Common myeloid progenitor, CD34-positive (primary cell): ENCODE measurements around the gene TRIOBP.

Source experiments
- CTCF ChIA-PET: fragments of 350-600 bp; sonication (Branson Sonifier 250); formaldehyde crosslinking; loops from one replicate; lab custom pipeline; 2021; ENCODE audit warnings: antibody characterized with exemption; lab: Charles Lee
- POLR2A ChIA-PET: fragments of 350-600 bp; sonication (Branson Sonifier 250); formaldehyde crosslinking; loops from one replicate; lab custom pipeline; 2021; ENCODE audit warnings: antibody characterized with exemption; lab: Charles Lee
- DNase-seq, 3 donors: peaks; one replicate each; pipeline versions ENCODE4 v3.0.0 to v3.0.0-alpha.2; 2013
- H3K27ac ChIP-seq, 2 experiments: 1 replicate in 1 of 2; 2 replicates in 1 of 2; pipeline ENCODE4 v1.7.0; 2013; ENCODE audit warnings: inconsistent platforms in 2 of 2, low read length in 2 of 2, mild to moderate bottlenecking in 2 of 2, low read depth in 1 of 2, moderate library complexity in 1 of 2; ENCODE audit not compliant: severe bottlenecking in 2 of 2, insufficient read depth in 1 of 2, poor library complexity in 1 of 2
- H3K27me3 ChIP-seq, 5 experiments: replicated peaks in 2 of 5; 1 replicate in 3 of 5; 2 replicates in 2 of 5; pipeline versions ENCODE4 v1.6.1 to v1.7.0; 2013; ENCODE audit warnings: low read length in 4 of 5, mild to moderate bottlenecking in 2 of 5, moderate library complexity in 2 of 5, inconsistent platforms in 1 of 5; ENCODE audit not compliant: insufficient read depth in 5 of 5, control insufficient read depth in 4 of 5
- H3K36me3 ChIP-seq, 4 experiments: 1 replicate in 2 of 4; 2 replicates in 2 of 4; pipeline versions ENCODE4 v1.6.1 to v1.7.0; 2013; ENCODE audit warnings: low read length in 3 of 4, control low read depth in 1 of 4, mild to moderate bottlenecking in 1 of 4; ENCODE audit not compliant: control insufficient read depth in 4 of 4, insufficient read depth in 4 of 4
- H3K4me1 ChIP-seq, 4 experiments: 1 replicate in 3 of 4; 2 replicates in 1 of 4; pipeline versions ENCODE4 v1.6.1 to v1.7.1; 2013; ENCODE audit warnings: low read length in 3 of 4, mild to moderate bottlenecking in 3 of 4, control low read depth in 1 of 4, inconsistent platforms in 1 of 4, moderate library complexity in 1 of 4; ENCODE audit not compliant: control insufficient read depth in 4 of 4, insufficient read depth in 4 of 4; ENCODE audit errors: control extremely low read depth in 1 of 4
- H3K4me3 ChIP-seq, 7 experiments: 1 replicate in 4 of 7; 2 replicates in 3 of 7; pipeline versions ENCODE4 v1.5.1 to v1.7.0; 2013; ENCODE audit warnings: mild to moderate bottlenecking in 7 of 7, low read length in 6 of 7, moderate library complexity in 6 of 7, inconsistent platforms in 2 of 7, low read depth in 2 of 7, control low read depth in 1 of 7; ENCODE audit not compliant: insufficient read depth in 4 of 7, control insufficient read depth in 1 of 7; ENCODE audit errors: extremely low read depth in 1 of 7
- H3K9me3 ChIP-seq, 5 experiments: 1 replicate in 4 of 5; 2 replicates in 1 of 5; pipeline versions ENCODE4 v1.6.1 to v1.7.1; 2013; ENCODE audit warnings: low read length in 4 of 5, mild to moderate bottlenecking in 2 of 5, inconsistent platforms in 1 of 5, low read depth in 1 of 5, moderate library complexity in 1 of 5; ENCODE audit not compliant: control insufficient read depth in 4 of 5, insufficient read depth in 2 of 5; ENCODE audit errors: control extremely low read depth in 1 of 5
- WGBS: methylation state at CpG from one replicate; pipeline ENCODE4 v1.1.5; 2013; ENCODE audit not compliant: insufficient coverage; 5-methylcytosine and 5-hydroxymethylcytosine counted together

TRIOBP gene

GRCh38 chr22:37674951-37675929, 21.6 kb upstream of the TRIOBP start, which contains the start of gene LGALS1:
TSS of gene LGALS1 (plus strand) at chr22:37675636. CDS start at chr22:37675703, 67 bp downstream.
- H3K36me3 ChIP-seq, result peaks cover 0 to 11% (median 2%) of the 10 kb centered on the region in 4 experiments
- no peaks in the 10 kb centered on the region for H3K27me3 ChIP-seq
- ChIA-PET CTCF (interaction anchor here (0.6 to 39.6 kb wide), 5 partner anchors 2 to 38 kb away, joined by 3 to 672 read pairs (median 494); partner anchors contain the start of genes LGALS1, NOL12, PDXP and SH3BP1), POLR2A (no interaction called here)
- peak; percentile 73 to 90 (median 82) for DNase-seq
- peaks cover 5 to 80% (median 72%) of the 10 kb centered on the region in 4 experiments for H3K4me1 ChIP-seq
- peak within 1 kb of the TSS in 6 of 7 experiments; percentile 48 to 76 (median 56) for H3K4me3 ChIP-seq
- 11% methylated on average over 18 of the region's 34 CpGs for WGBS
- peak within 1 kb of the TSS; percentile 81 to 90 for H3K27ac ChIP-seq
- H3K9me3 ChIP-seq, result no peaks in the 10 kb centered on the region

GRCh38 chr22:37675930-37676735, 20.7 kb upstream of the TRIOBP start:
- H3K36me3 ChIP-seq, result peaks cover 0 to 11% (median 2%) of the 10 kb centered on the region in 4 experiments

GRCh38 chr22:37676736-37677492, 19.9 kb upstream of the TRIOBP start:
- CTCF ChIA-PET, result interaction anchor here (1.7 to 39.6 kb wide), 3 partner anchors 13 to 39 kb away, joined by 5 to 672 read pairs (median 494); partner anchors contain the start of genes LGALS1, PDXP and SH3BP1
- peaks cover 0 to 11% (median 2%) of the 10 kb centered on the region in 4 experiments for H3K36me3 ChIP-seq

More at GRCh38 chr22:37675930-37676735, 20.7 kb upstream of the TRIOBP start:
- Histone ChIP-seq H3K27ac (peak overlapping the region; percentile 81 to 90), H3K9me3 (no peaks in the 10 kb centered on the region), H3K4me3 (peak overlapping the region in 6 of 7 experiments; percentile 48 to 76 (median 56)), H3K27me3 (no peaks in the 10 kb centered on the region), H3K4me1 (peaks cover 5 to 76% (median 70%) of the 10 kb centered on the region in 4 experiments)
- peak in 2 of 3 donors; percentile 22 to 33 for DNase-seq
- WGBS, result 6% methylated on average over 9 of the region's 17 CpGs
- CTCF ChIA-PET, result interaction anchor here (1.8 to 39.6 kb wide), 4 partner anchors 2 to 38 kb away, joined by 5 to 672 read pairs (median 494); partner anchors contain the start of genes LGALS1, NOL12, PDXP and SH3BP1
- POLR2A ChIA-PET, result interaction anchor here (1.6 kb wide), 1 partner anchor 15 kb away, joined by 5 read pairs; no protein-coding TSS in a partner anchor

GRCh38 chr22:37677493-37677974, 19.3 kb upstream of the TRIOBP start:
- Histone ChIP-seq H3K36me3 (peaks cover 0 to 11% (median 2%) of the 10 kb centered on the region in 4 experiments), H3K4me1 (peaks cover 4 to 69% (median 62%) of the 10 kb centered on the region in 4 experiments), H3K4me3 (peak overlapping the region in 6 of 7 experiments; percentile 35 to 76 (median 62)), H3K27ac (peak overlapping the region; percentile 36 to 90), H3K9me3 (no peaks in the 10 kb centered on the region), H3K27me3 (no peaks in the 10 kb centered on the region)
- no peak for DNase-seq
- CTCF ChIA-PET, result interaction anchor here (1.7 to 39.6 kb wide), 3 partner anchors 14 to 40 kb away, joined by 5 to 672 read pairs (median 494); partner anchors contain the start of genes LGALS1, PDXP and SH3BP1
- 80% methylated on average over 9 of the region's 15 CpGs for WGBS
- POLR2A ChIA-PET, result interaction anchor here (1.4 to 1.6 kb wide), 2 partner anchors 16 to 19 kb away, joined by 5 read pairs; partner anchors contain the start of gene PDXP

More at GRCh38 chr22:37676736-37677492, 19.9 kb upstream of the TRIOBP start:
- Histone ChIP-seq H3K4me3 (peak overlapping the region in 6 of 7 experiments; percentile 48 to 76 (median 64)), H3K9me3 (no peaks in the 10 kb centered on the region), H3K27ac (peak overlapping the region; percentile 81 to 90), H3K4me1 (peaks cover 5 to 75% (median 68%) of the 10 kb centered on the region in 4 experiments), H3K27me3 (no peaks in the 10 kb centered on the region)
- WGBS, result under 1% methylated on average over 34 of the region's 42 CpGs
- peak; percentile 93 to 98 (median 98) for DNase-seq
- POLR2A ChIA-PET, result interaction anchor here (1.4 to 1.6 kb wide), 2 partner anchors 16 to 18 kb away, joined by 5 read pairs; partner anchors contain the start of gene PDXP

GRCh38 chr22:37678372-37678771, 18.5 kb upstream of the TRIOBP start:
- ChIA-PET CTCF (interaction anchor here (1.7 to 39.6 kb wide), 3 partner anchors 15 to 41 kb away, joined by 5 to 672 read pairs (median 494); partner anchors contain the start of genes LGALS1, PDXP and SH3BP1), POLR2A (no interaction called here)
- no peaks in the 10 kb centered on the region for H3K27me3 ChIP-seq
- H3K9me3 ChIP-seq, result no peaks in the 10 kb centered on the region
- no peak overlapping the region for H3K4me3 ChIP-seq
- H3K4me1 ChIP-seq, result peaks cover 3 to 60% (median 54%) of the 10 kb centered on the region in 4 experiments
- no peak overlapping the region for H3K27ac ChIP-seq
- 93% methylated on average over 17 of the region's 18 CpGs for WGBS
- peaks cover 0 to 11% (median 2%) of the 10 kb centered on the region in 4 experiments for H3K36me3 ChIP-seq
- DNase-seq, result no peak
